Esophagus squamous epithelium (tissue), 5 donors: ENCODE results near the gene AMH. TPM values are rescaled to one million over a fixed set of nuclear protein-coding genes. Genes with fewer than 3 reads are reported as not detected.

ENCODE experiments used
- DNase-seq: peaks from one replicate; lab custom pipeline; 2025; lab: John Stamatoyannopoulos, UW
- H3K27ac ChIP-seq, 4 donors: fragments of 200-600 bp; sonication (generic); one replicate each; pipeline ENCODE4 v1.5.1; 2016 to 2019; ENCODE audit warnings: mild to moderate bottlenecking in 1 of 4
- H3K27me3 ChIP-seq, 4 donors: fragments of 200-600 bp; sonication (generic); 1 replicate in 3 of 4; 2 replicates in 1 of 4; pipeline versions ENCODE4 v1.5.1 to v1.6.0; 2017 to 2021; ENCODE audit warnings: antibody characterized with exemption in 1 of 4
- H3K36me3 ChIP-seq, 3 donors: fragments of 200-600 bp; sonication (generic); one replicate each; pipeline ENCODE4 v1.5.1; 2016 to 2019
- H3K4me1 ChIP-seq, 3 donors: fragments of 200-600 bp; sonication (generic); one replicate each; pipeline ENCODE4 v1.5.1; 2017 to 2019
- H3K4me3 ChIP-seq, 4 donors: fragments of 200-600 bp; sonication (generic); 1 replicate in 3 of 4; 2 replicates in 1 of 4; pipeline ENCODE4 v1.5.1; 2016 to 2019; ENCODE audit warnings: mild to moderate bottlenecking in 2 of 4, moderate library complexity in 1 of 4
- H3K9me3 ChIP-seq, 3 donors: fragments of 200-600 bp; sonication (generic); one replicate each; pipeline ENCODE4 v1.5.1; 2016 to 2019
- POLR2A ChIP-seq, 4 donors: fragments of 450-650 bp; IDR thresholded peaks; one replicate each; pipeline ENCODE4 v1.6.1; 2017; ENCODE audit warnings: antibody characterized with exemption in 4 of 4, mild to moderate bottlenecking in 4 of 4, moderate library complexity in 3 of 4
- WGBS, 2 donors: methylation state at CpG; one replicate each; pipeline ENCODE4 v1.1.5; 2018; 5-methylcytosine and 5-hydroxymethylcytosine counted together
- intact Hi-C: fragments of 100-400 bp; cut with DNase I; formaldehyde crosslinking; loops from one replicate; pipeline ENCODE4 v1.15.0; 2022
- small RNA-seq, 4 donors: library from RNA; depleted of rRNA; stranded (forward); fragments of <200 nt; gene quantifications; one replicate each; pipeline ENCODE3, GENCODE V24; 2016
- total RNA-seq, 4 donors: library from RNA; depleted of rRNA; stranded (reverse); fragments of >200 nt; gene quantifications; one replicate each; pipeline ENCODE4 v1.1.0, GENCODE V29; 2016
- TF ChIP-seq, protein P1 (sequence below), 6 experiments: fragments of 450-650 bp in 4 of 6; fragments of 200-600 bp in 2 of 6; sonication (generic) in 2 of 6; IDR thresholded peaks; one replicate each; pipeline ENCODE4 v1.5.1; 2016 to 2019; ENCODE audit warnings: antibody characterized with exemption in 6 of 6, mild to moderate bottlenecking in 4 of 6, moderate library complexity in 4 of 6
- donor health status: DM: yes; HTN: yes; CAD: no.

The AMH gene
- total RNA-seq, 4 donors from 2014 or later = 0.76 to 1.1 (median 0.88) TPM; not detected in 1

DNA sequence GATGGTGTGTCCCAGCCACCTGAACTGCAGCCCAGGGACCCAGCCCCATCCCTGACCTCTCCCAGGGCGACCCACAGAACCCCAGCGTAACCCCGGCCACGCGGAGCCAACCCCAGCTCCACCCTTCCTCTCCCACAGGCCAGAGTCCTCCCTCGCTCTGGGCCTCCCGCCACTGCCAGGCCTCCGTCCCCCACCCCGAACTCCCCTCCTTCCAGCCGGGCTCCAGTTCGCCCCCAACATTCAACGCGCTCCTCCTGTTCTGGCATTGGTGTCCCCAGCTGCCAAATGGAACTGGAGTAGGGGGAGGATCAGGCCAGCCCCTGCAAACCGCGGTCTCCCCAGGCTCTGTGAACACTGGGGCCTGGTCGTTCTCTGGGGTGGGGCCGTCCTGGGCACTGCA, 51.4 kb downstream of the AMH start:
- H3K4me1 ChIP-seq = peaks cover 8 to 16% (median 9%) of the 10 kb centered on the region in 3 donors
- peaks cover 0 to 62% (median 7%) of the 10 kb centered on the region in 4 donors for H3K27me3 ChIP-seq
- H3K4me3 ChIP-seq = no peak overlapping the region
- H3K27ac ChIP-seq = no peak overlapping the region
- intact Hi-C loops = no loop called here
- no peaks in the 10 kb centered on the region for H3K9me3 ChIP-seq
- no peaks in the 10 kb centered on the region for H3K36me3 ChIP-seq
- no peak for DNase-seq
- TF ChIP-seq, protein P1, sequence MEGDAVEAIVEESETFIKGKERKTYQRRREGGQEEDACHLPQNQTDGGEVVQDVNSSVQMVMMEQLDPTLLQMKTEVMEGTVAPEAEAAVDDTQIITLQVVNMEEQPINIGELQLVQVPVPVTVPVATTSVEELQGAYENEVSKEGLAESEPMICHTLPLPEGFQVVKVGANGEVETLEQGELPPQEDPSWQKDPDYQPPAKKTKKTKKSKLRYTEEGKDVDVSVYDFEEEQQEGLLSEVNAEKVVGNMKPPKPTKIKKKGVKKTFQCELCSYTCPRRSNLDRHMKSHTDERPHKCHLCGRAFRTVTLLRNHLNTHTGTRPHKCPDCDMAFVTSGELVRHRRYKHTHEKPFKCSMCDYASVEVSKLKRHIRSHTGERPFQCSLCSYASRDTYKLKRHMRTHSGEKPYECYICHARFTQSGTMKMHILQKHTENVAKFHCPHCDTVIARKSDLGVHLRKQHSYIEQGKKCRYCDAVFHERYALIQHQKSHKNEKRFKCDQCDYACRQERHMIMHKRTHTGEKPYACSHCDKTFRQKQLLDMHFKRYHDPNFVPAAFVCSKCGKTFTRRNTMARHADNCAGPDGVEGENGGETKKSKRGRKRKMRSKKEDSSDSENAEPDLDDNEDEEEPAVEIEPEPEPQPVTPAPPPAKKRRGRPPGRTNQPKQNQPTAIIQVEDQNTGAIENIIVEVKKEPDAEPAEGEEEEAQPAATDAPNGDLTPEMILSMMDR (IDR thresholded peaks at IDR 0.05) = no peak
- no peak for TF ChIP-seq POLR2A (IDR thresholded peaks at IDR 0.05)
- WGBS, 2 donors = 77 to 79% methylated on average over 15 to 16 of the region's 17 CpGs

Small RNAs within 50 kb of the gene (small RNA-seq; reads per million reads assigned to genes)
- gene MIR1227 = 0 to 0.45 (median 0.18) reads per million in 4 donors

Other genes starting within 250 kb of the AMH start
- 10 to 100 TPM; 42.3 to 79.0 (median 63.8) TPM for gene BTBD2, start 233.6 kb upstream of the AMH start, total RNA-seq
- 100 to 1,000 TPM; 147 to 300 (median 189) TPM for gene MKNK2, start 198.1 kb upstream of the AMH start, total RNA-seq
- gene MOB3A, start 153.0 kb upstream of the AMH start, total RNA-seq = 10 to 100 TPM; 22.9 to 26.9 (median 23.6) TPM
- 10 to 100 TPM in 1 of 4 donors, 1 to 10 TPM in 2, not detected in 1; 3.0 to 11.4 (median 3.2) TPM for gene IZUMO4, start 152.4 kb upstream of the AMH start, total RNA-seq
- gene AP3D1, start 97.8 kb upstream of the AMH start, total RNA-seq = 10 to 100 TPM; 47.7 to 99.9 (median 71.8) TPM
- 10 to 100 TPM in 3 of 4 donors, 1 to 10 TPM in 1; 8.5 to 24.4 (median 17.0) TPM for gene DOT1L, start 85.4 kb upstream of the AMH start, total RNA-seq
- gene PLEKHJ1, start 13.0 kb upstream of the AMH start, total RNA-seq = 10 to 100 TPM; 44.8 to 56.5 (median 48.8) TPM
- 10 to 100 TPM; 19.3 to 39.7 (median 31.3) TPM for gene SF3A2, start 12.5 kb upstream of the AMH start, total RNA-seq
- 1 to 10 TPM in 1 of 4 donors, not detected in 3; 1.5 TPM for gene JSRP1, start 7.1 kb downstream of the AMH start, total RNA-seq
- under 1 TPM in 3 of 4 donors, not detected in 1; 0.32 to 0.40 (median 0.38) TPM for gene PEAK3, start 32.9 kb downstream of the AMH start, total RNA-seq
- gene LINGO3, start 58.8 kb downstream of the AMH start, total RNA-seq = under 1 TPM in 1 of 4 donors, not detected in 3; 0.09 TPM
- gene LSM7, start 79.3 kb downstream of the AMH start, total RNA-seq = 100 to 1,000 TPM in 3 of 4 donors, 10 to 100 TPM in 1; 97.8 to 163 (median 128) TPM
- gene SPPL2B, start 79.4 kb downstream of the AMH start, total RNA-seq = 10 to 100 TPM; 14.7 to 37.7 (median 36.2) TPM
- gene TMPRSS9, start 110.9 kb downstream of the AMH start, total RNA-seq = under 1 TPM in 1 of 4 donors, not detected in 3; 0.19 TPM
- 10 to 100 TPM; 46.2 to 65.7 (median 53.8) TPM for gene TIMM13, start 178.3 kb downstream of the AMH start, total RNA-seq
- 10 to 100 TPM; 38.7 to 93.3 (median 61.4) TPM for gene LMNB2, start 207.6 kb downstream of the AMH start, total RNA-seq
- 10 to 100 TPM; 21.6 to 40.1 (median 28.7) TPM for gene GADD45B, start 226.8 kb downstream of the AMH start, total RNA-seq